Keratinocyte (primary cell): ENCODE results near the gene LPO. TPM values are rescaled to one million over a fixed set of nuclear protein-coding genes. Genes with fewer than 3 reads are reported as not detected.

ENCODE experiments used
- DNase-seq: peaks from one replicate; pipeline ENCODE4 v3.0.0-alpha.2; 2011; ENCODE audit warnings: low read depth, missing footprints, low spot score
- FAIRE-seq: peaks from 2 replicates; lab custom pipeline; 2011; peaks lifted over from hg19 to GRCh38; lab: Jason Lieb, UNC
- H2AFZ ChIP-seq: 2 replicates; pipeline ENCODE4 v1.6.0; 2012; ENCODE audit warnings: low read length, control low read depth, inconsistent platforms; ENCODE audit not compliant: control insufficient read depth
- H3K27ac ChIP-seq: 2 replicates; pipeline ENCODE4 v1.5.1; 2011; ENCODE audit warnings: low read length; ENCODE audit not compliant: control insufficient read depth, insufficient read depth
- H3K27me3 ChIP-seq: 3 replicates; pipeline ENCODE4 v1.6.0; 2011; ENCODE audit warnings: low read length; ENCODE audit not compliant: control insufficient read depth, insufficient read depth; ENCODE audit errors: extremely low read depth
- H3K36me3 ChIP-seq, 2 experiments: 2 replicates in 1 of 2; 3 replicates in 1 of 2; pipeline ENCODE4 v1.5.1; 2011; ENCODE audit warnings: low read length in 2 of 2, mild to moderate bottlenecking in 1 of 2; ENCODE audit not compliant: control insufficient read depth in 2 of 2, insufficient read depth in 2 of 2; ENCODE audit errors: extremely low read depth in 1 of 2
- H3K4me1 ChIP-seq: 3 replicates; pipeline ENCODE4 v1.5.1; 2011; ENCODE audit warnings: low read length; ENCODE audit not compliant: control insufficient read depth, insufficient read depth; ENCODE audit errors: extremely low read depth
- H3K4me2 ChIP-seq: 3 replicates; pipeline ENCODE4 v1.6.0; 2011; ENCODE audit warnings: low read depth, low read length; ENCODE audit not compliant: control insufficient read depth, insufficient read depth; ENCODE audit errors: extremely low read depth
- H3K4me3 ChIP-seq, 3 experiments: fragments of 200-600 bp in 1 of 3; sonication (generic) in 1 of 3; 2 replicates in 2 of 3; 3 replicates in 1 of 3; pipeline ENCODE4 v1.5.1; 2011 to 2016; ENCODE audit warnings: low read length in 3 of 3, mild to moderate bottlenecking in 3 of 3, control low read depth in 2 of 3, inconsistent platforms in 1 of 3, low read depth in 1 of 3, mixed read lengths in 1 of 3, mixed run types in 1 of 3, moderate library complexity in 1 of 3; ENCODE audit not compliant: control insufficient read depth in 2 of 3, insufficient read depth in 2 of 3; ENCODE audit errors: extremely low read depth in 1 of 3
- H3K79me2 ChIP-seq: 2 replicates; pipeline ENCODE4 v1.6.0; 2012; ENCODE audit warnings: low read length; ENCODE audit not compliant: control insufficient read depth, insufficient read depth
- H3K9ac ChIP-seq: 3 replicates; pipeline ENCODE4 v1.6.0; 2011; ENCODE audit warnings: low read length; ENCODE audit not compliant: control insufficient read depth, insufficient read depth; ENCODE audit errors: extremely low read depth
- H3K9me1 ChIP-seq: 3 replicates; pipeline ENCODE4 v1.6.0; 2011; ENCODE audit warnings: low read length; ENCODE audit not compliant: control insufficient read depth, insufficient read depth; ENCODE audit errors: extremely low read depth
- H3K9me3 ChIP-seq: 2 replicates; pipeline ENCODE4 v1.5.1; 2012; ENCODE audit warnings: low read depth, low read length; ENCODE audit not compliant: control insufficient read depth
- H4K20me1 ChIP-seq: 3 replicates; pipeline ENCODE4 v1.6.0; 2011; ENCODE audit warnings: low read length; ENCODE audit not compliant: control insufficient read depth, insufficient read depth; ENCODE audit errors: extremely low read depth
- CTCF ChIP-seq, 3 experiments: IDR thresholded peaks in 1 of 3; conservative IDR thresholded peaks in 1 of 3; optimal IDR thresholded peaks in 1 of 3; 2 replicates in 2 of 3; 3 replicates in 1 of 3; pipeline versions ENCODE3 to v1.5.1; 2011; ENCODE audit warnings: low read length in 3 of 3, mild to moderate bottlenecking in 3 of 3, moderate library complexity in 2 of 3, control low read depth in 1 of 3, inconsistent platforms in 1 of 3; ENCODE audit not compliant: insufficient read depth in 2 of 3; ENCODE audit errors: extremely low read depth in 1 of 3
- EZH2 ChIP-seq: IDR thresholded peaks from one replicate; pipeline ENCODE4 v1.6.1; 2012; ENCODE audit warnings: inconsistent platforms, mild to moderate bottlenecking, low read length, moderate library complexity
- dilution Hi-C: fragments of 300-500 bp; cut with MboI; formaldehyde crosslinking; loops from one replicate; pipeline ENCODE4 v1.7.0; 2020; ENCODE audit warnings: low sequenced_read_pairs; ENCODE audit not compliant: extremely low pct_ligation_motif_present
- polyA plus RNA-seq, 5 experiments: library from polyadenylated mRNA; depleted of rRNA in 3 of 5; stranded (reverse) in 3 of 5; stranded (forward) in 1 of 5; unstranded in 1 of 5; fragments of >200 nt; gene quantifications; 1 replicate in 1 of 5; 2 replicates in 3 of 5; 3 replicates in 1 of 5; pipeline versions ENCODE4 v1.2.1 to v1.2.3, GENCODE V29; 2011 to 2012; ENCODE audit warnings: missing spikeins in 2 of 5, low read depth in 1 of 5, low replicate concordance in 1 of 5

LPO gene
- polyA plus RNA-seq, 1 donor (not counting 4 experiments of a cell fraction or from before 2014, with no cell fraction given) = not detected

GRCh38 chr17:58208344-58208743, 30.0 kb upstream of the LPO start:
- TF ChIP-seq EZH2 = no peak
- Histone ChIP-seq H3K79me2 (no peaks in the 10 kb centered on the region), H3K9ac (no peak overlapping the region), H3K27ac (no peak overlapping the region), H3K4me1 (no peaks in the 10 kb centered on the region), H3K9me3 (no peaks in the 10 kb centered on the region), H3K9me1 (no peaks in the 10 kb centered on the region), H3K4me3 (no peak overlapping the region), H3K4me2 (no peak overlapping the region), H4K20me1 (no peaks in the 10 kb centered on the region), H3K27me3 (no peaks in the 10 kb centered on the region), H2AFZ (no peak overlapping the region), H3K36me3 (peaks cover 13 to 18% of the 10 kb centered on the region in 2 experiments)
- FAIRE-seq = no peak
- dilution Hi-C loops = no loop called here
- no peak for DNase-seq

GRCh38 chr17:58210922-58211321, 27.5 kb upstream of the LPO start:
- no peaks in the 10 kb centered on the region for H3K27me3 ChIP-seq
- TF ChIP-seq EZH2 (no peak), CTCF (optimal IDR thresholded peaks at IDR 0.05 in 1 of 3, IDR thresholded peaks at IDR 0.05 in 1 of 3, conservative IDR thresholded peaks at IDR 0.05 in 1 of 3; ENCODE audit: extremely low read depth in 1 of 3, insufficient read depth in 2 of 3, low read length in 3 of 3) (peak; percentile 17 to 38 (median 28))
- dilution Hi-C loops = no loop called here
- no peaks in the 10 kb centered on the region for H3K79me2 ChIP-seq
- no peaks in the 10 kb centered on the region for H4K20me1 ChIP-seq
- no peaks in the 10 kb centered on the region for H3K9me3 ChIP-seq
- FAIRE-seq (no peak), DNase-seq (no peak)
- no peaks in the 10 kb centered on the region for H3K9me1 ChIP-seq
- no peak overlapping the region for H2AFZ ChIP-seq
- no peak overlapping the region for H3K9ac ChIP-seq
- H3K4me3 ChIP-seq = no peak overlapping the region
- H3K4me1 ChIP-seq = no peaks in the 10 kb centered on the region
- no peak overlapping the region for H3K4me2 ChIP-seq
- H3K36me3 ChIP-seq = peaks cover 13 to 21% of the 10 kb centered on the region in 2 experiments
- H3K27ac ChIP-seq = no peak overlapping the region

GRCh38 chr17:58215685-58216084, 22.7 kb upstream of the LPO start:
- no peak for FAIRE-seq
- dilution Hi-C loops = no loop called here
- Histone ChIP-seq H2AFZ (no peak overlapping the region), H3K4me1 (peaks cover 10% of the 10 kb centered on the region), H3K79me2 (no peaks in the 10 kb centered on the region), H3K4me2 (no peak overlapping the region), H3K4me3 (no peak overlapping the region), H3K36me3 (peaks cover 10 to 12% of the 10 kb centered on the region in 2 experiments), H3K9me3 (no peaks in the 10 kb centered on the region), H4K20me1 (no peaks in the 10 kb centered on the region), H3K9me1 (no peaks in the 10 kb centered on the region), H3K27me3 (no peaks in the 10 kb centered on the region), H3K9ac (no peak overlapping the region), H3K27ac (no peak overlapping the region)
- TF ChIP-seq EZH2 (no peak), CTCF (optimal IDR thresholded peaks at IDR 0.05 in 1 of 3, IDR thresholded peaks at IDR 0.05 in 1 of 3, conservative IDR thresholded peaks at IDR 0.05 in 1 of 3; ENCODE audit: extremely low read depth in 1 of 3, insufficient read depth in 2 of 3, low read length in 3 of 3) (peak in 2 of 3 experiments; percentile 15 to 27)
- DNase-seq = no peak
